Neural crest cell (in vitro differentiated cells): ENCODE measurements around the gene SVIL. TPM values are rescaled to one million over a fixed set of nuclear protein-coding genes. Genes with fewer than 3 reads are reported as not detected.

Experiments used
- DNase-seq: peaks from one replicate; pipeline ENCODE4 v3.0.0; 2021; ENCODE audit warnings: low read depth, mixed read lengths, low spot score
- H3K27ac Mint-ChIP-seq: one replicate; pipeline ENCODE4 v1.8.0; 2021; ENCODE audit warnings: mild to moderate bottlenecking, mixed read lengths; ENCODE audit not compliant: unreplicated experiment
- H3K27me3 Mint-ChIP-seq: 2 replicates; pipeline ENCODE4 v1.8.0; 2021; ENCODE audit warnings: low read depth, mild to moderate bottlenecking, mixed read lengths
- H3K36me3 Mint-ChIP-seq: 2 replicates; pipeline ENCODE4 v1.8.0; 2021; ENCODE audit warnings: low read depth, mild to moderate bottlenecking, mixed read lengths
- H3K4me1 Mint-ChIP-seq: 2 replicates; pipeline ENCODE4 v1.8.0; 2021; ENCODE audit warnings: mixed read lengths
- H3K4me3 Mint-ChIP-seq: one replicate; pipeline ENCODE4 v1.8.0; 2021; ENCODE audit warnings: mild to moderate bottlenecking, mixed read lengths
- H3K9me3 Mint-ChIP-seq: 2 replicates; pipeline ENCODE4 v1.8.0; 2021; ENCODE audit warnings: mixed read lengths
- CTCF ChIP-seq: fragments of 200-600 bp; sonication (generic); conservative IDR thresholded peaks from 2 replicates; pipeline ENCODE4 v1.5.0; 2021; ENCODE audit warnings: antibody characterized with exemption, mild to moderate bottlenecking
- total RNA-seq: library from RNA; stranded (reverse); gene quantifications from 2 replicates; pipeline ENCODE4 v1.2.1, GENCODE V29; 2021

SVIL gene
- total RNA-seq, 1 donor from 2014 or later = 57.5 TPM

GRCh38 chr10:29430101-29430500 is 204.7 kb downstream of the SVIL start:
- Mint-ChIP-seq H3K27me3 (peaks cover 5% of the 10 kb centered on the region), H3K4me1 (no peaks in the 10 kb centered on the region), H3K9me3 (no peaks in the 10 kb centered on the region), H3K36me3 (no peaks in the 10 kb centered on the region), H3K27ac (no peak overlapping the region), H3K4me3 (no peak overlapping the region)
- DNase-seq = no peak
- TF ChIP-seq CTCF = no peak

GRCh38 chr10:29428486-29428885 is 206.3 kb downstream of the SVIL start:
- Mint-ChIP-seq H3K27ac (no peak overlapping the region), H3K4me1 (no peaks in the 10 kb centered on the region), H3K9me3 (peaks cover 2% of the 10 kb centered on the region), H3K36me3 (no peaks in the 10 kb centered on the region), H3K27me3 (no peaks in the 10 kb centered on the region), H3K4me3 (no peak overlapping the region)
- DNase-seq = no peak
- TF ChIP-seq CTCF = no peak

GRCh38 chr10:29427667-29428066 is 207.1 kb downstream of the SVIL start:
- H3K27me3 Mint-ChIP-seq = no peaks in the 10 kb centered on the region
- H3K4me3 Mint-ChIP-seq = no peak overlapping the region
- DNase-seq = no peak
- H3K9me3 Mint-ChIP-seq = peaks cover 2% of the 10 kb centered on the region
- no peak overlapping the region for H3K27ac Mint-ChIP-seq
- no peaks in the 10 kb centered on the region for H3K4me1 Mint-ChIP-seq
- no peaks in the 10 kb centered on the region for H3K36me3 Mint-ChIP-seq
- no peak for TF ChIP-seq CTCF

GRCh38 chr10:29426420-29426819 is 208.4 kb downstream of the SVIL start:
- no peaks in the 10 kb centered on the region for H3K4me1 Mint-ChIP-seq
- no peaks in the 10 kb centered on the region for H3K36me3 Mint-ChIP-seq
- H3K9me3 Mint-ChIP-seq = peaks cover 2% of the 10 kb centered on the region
- H3K27ac Mint-ChIP-seq = peak overlapping the region; percentile 25
- no peaks in the 10 kb centered on the region for H3K27me3 Mint-ChIP-seq
- DNase-seq = no peak
- TF ChIP-seq CTCF = no peak
- no peak overlapping the region for H3K4me3 Mint-ChIP-seq

GRCh38 chr10:29424017-29424416 is 210.8 kb downstream of the SVIL start:
- DNase-seq = no peak
- H3K4me1 Mint-ChIP-seq = no peaks in the 10 kb centered on the region
- H3K9me3 Mint-ChIP-seq = peaks cover 2% of the 10 kb centered on the region
- H3K4me3 Mint-ChIP-seq = no peak overlapping the region
- H3K36me3 Mint-ChIP-seq = no peaks in the 10 kb centered on the region
- H3K27me3 Mint-ChIP-seq = no peaks in the 10 kb centered on the region
- no peak for TF ChIP-seq CTCF
- no peak overlapping the region for H3K27ac Mint-ChIP-seq

GRCh38 chr10:29420744-29421143 is 214.0 kb downstream of the SVIL start:
- Mint-ChIP-seq H3K36me3 (no peaks in the 10 kb centered on the region), H3K9me3 (peaks cover 2% of the 10 kb centered on the region), H3K4me3 (no peak overlapping the region), H3K4me1 (no peaks in the 10 kb centered on the region), H3K27ac (no peak overlapping the region), H3K27me3 (peaks cover 3% of the 10 kb centered on the region)
- TF ChIP-seq CTCF = no peak
- DNase-seq = no peak
